GM20000 (cell line): ENCODE measurements around the gene CENPL.
A peak's percentile ranks its signal among the peaks of the same experiment; 100 is the strongest.

Experiments
- DNase-seq: peaks from one replicate; pipeline ENCODE4 v3.0.0; 2012; ENCODE audit warnings: low spot score
- TF ChIP-seq, protein P1 (sequence below): IDR thresholded peaks from 2 replicates; pipeline ENCODE4 v1.5.1; 2012; ENCODE audit warnings: mild to moderate bottlenecking, control low read depth; ENCODE audit errors: extremely low read depth, missing control alignments

The CENPL gene

DNA sequence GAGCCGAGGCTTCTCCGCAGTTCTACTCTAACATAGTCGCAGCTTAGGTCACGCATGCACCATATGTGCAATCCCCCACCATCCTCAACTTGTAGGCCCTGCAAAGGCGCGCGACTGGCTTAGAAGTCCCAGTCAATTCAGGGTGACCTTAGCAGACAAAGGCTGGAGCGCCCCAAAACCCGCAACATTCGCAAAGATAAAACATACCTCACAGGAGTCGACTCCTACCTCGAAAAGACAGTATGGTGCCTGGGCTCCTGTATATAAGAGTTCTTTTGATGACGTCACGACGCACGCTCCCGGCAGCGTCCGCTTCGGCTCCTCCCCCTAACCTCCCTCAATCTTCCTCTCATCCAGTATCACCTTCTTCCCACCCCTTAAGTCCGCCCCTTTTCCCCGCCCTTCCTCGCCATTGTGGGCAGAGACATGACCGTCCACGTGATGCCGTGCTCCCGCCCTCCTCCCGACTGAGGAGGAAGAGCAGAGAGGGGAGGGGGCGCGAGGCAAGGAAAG lies 43.1 kb upstream of the CENPL start, which contains the start of gene GAS5:
GAS5 (minus strand) TSS at position 237 of the 513 bp plus-strand sequence.
- DNase-seq: peak; percentile 94
- TF ChIP-seq, protein P1, sequence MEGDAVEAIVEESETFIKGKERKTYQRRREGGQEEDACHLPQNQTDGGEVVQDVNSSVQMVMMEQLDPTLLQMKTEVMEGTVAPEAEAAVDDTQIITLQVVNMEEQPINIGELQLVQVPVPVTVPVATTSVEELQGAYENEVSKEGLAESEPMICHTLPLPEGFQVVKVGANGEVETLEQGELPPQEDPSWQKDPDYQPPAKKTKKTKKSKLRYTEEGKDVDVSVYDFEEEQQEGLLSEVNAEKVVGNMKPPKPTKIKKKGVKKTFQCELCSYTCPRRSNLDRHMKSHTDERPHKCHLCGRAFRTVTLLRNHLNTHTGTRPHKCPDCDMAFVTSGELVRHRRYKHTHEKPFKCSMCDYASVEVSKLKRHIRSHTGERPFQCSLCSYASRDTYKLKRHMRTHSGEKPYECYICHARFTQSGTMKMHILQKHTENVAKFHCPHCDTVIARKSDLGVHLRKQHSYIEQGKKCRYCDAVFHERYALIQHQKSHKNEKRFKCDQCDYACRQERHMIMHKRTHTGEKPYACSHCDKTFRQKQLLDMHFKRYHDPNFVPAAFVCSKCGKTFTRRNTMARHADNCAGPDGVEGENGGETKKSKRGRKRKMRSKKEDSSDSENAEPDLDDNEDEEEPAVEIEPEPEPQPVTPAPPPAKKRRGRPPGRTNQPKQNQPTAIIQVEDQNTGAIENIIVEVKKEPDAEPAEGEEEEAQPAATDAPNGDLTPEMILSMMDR: no peak

DNA sequence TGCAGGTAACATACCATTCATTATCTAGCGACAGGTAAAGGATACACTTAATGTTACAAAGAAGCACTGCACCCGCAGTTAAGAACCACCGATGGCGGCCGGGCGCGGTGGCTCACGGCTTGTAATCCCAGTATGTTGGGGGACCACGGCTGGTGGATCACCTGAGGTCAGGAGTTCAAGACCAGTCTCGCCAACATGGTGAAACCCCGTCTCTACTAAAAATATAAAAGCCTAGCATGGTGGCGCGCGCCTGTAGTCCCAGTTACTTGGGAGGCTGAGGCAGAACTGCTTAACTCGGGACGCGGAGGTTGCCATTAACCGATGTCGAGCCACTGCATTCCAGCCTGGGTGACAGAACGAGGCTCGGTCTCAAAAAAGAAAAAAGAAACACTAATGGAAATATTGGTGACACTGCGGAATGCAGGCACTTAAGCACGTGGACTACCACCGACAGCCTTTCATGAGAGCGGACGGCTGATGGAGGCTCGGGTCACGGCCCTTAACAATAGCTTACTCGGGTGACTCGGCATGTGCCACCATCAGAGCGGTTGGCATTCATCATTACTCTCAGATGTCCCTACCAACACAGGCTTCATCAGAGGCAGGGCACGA lies 42.6 kb upstream of the CENPL start:
- TF ChIP-seq, protein P1: no peak
- DNase-seq: peak; percentile 14

DNA sequence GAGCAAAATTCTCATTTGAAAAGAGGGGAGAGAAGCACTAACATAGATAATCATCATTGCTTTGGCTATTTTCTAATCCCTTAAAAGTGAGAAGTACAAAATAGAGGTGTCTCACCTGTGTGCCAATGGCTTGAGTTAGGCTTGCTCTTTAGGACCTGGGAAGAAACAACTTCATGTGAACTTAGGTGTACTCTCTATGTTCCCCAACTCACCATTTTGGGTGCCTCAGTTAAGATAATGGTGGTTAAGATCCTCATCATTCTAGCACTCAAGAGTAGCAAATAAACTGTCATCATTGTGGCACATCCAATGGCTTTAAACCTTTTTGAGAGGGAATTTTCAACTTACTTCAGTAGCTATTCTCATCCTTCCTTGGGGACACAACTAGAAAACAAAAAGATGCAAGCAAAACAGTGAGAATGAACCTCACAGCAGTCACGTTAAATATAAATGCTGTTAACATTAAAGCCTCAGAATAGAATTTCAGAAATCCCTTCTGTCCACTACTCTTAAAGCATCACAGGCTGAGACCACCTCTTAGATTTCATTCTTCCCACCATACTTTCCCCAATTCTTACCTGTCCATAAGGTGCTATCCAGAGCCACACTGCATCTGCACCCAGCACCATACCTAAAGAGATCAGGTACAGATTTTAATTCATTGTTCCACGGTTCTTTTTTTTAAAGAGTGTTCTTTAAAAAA lies 41.9 kb upstream of the CENPL start:
- DNase-seq: no peak
- TF ChIP-seq, protein P1: no peak

DNA sequence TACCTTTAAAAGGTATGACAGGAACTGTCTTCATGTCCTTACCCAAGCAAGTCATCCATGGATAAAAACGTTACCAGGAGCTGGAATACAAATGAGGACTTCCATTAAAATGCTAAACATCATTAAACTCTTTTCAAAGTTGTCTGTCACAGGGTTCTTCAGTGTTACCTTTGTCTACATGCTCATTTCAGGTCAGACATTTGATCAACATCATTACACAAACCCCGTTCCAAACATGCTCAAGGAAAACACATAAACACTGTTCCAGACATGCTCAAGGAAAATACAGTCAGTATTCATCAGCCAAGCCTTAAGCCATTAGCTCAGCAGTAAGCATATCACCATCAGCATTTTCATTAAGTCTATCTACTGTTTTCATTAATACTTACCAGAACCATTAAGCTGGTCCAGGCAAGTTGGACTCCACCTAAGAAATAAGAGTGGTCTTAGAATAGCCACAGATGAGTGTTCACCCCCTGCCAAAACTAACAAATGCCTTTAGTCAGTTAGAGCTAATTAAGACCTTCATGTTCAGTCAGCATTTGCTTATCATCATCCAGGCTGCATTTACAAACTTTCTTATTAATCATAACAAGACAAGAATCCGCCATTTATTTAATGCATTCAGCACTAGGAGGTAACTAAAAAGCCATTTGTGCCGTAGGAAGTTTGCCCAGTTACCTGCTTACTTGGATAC lies 40.9 kb upstream of the CENPL start:
- TF ChIP-seq, protein P1: no peak
- DNase-seq: no peak

DNA sequence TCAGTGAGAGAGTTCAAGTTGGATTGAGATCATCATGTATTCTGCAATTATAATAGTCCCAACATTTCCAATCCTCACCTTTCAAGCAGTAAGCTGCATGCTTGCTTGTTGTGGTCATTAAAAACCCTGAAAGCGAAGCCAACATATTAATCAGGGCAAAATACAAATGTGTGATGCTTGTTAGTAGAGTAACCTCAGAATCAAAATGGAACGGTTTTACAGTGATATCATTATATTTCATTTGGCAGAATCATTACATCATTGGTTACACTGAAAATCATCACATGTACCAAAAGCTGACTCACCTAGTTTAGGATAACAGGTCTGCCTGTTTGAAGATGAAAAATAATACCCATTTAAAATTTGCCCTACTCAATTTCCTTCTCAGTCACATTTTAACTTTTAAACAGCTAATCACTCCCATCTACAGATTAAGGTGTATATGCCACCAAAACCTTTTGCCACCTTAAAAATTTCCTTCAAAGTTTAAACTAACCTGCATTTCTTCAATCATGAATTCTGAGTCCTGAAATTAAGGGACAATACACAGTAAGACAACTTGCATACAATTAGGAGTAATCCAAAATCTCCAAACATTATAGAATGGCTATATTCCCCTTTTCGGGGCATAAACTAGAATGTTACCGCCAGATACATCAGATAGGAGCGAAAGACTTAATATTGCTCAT lies 39.6 kb upstream of the CENPL start:
- TF ChIP-seq, protein P1: no peak
- DNase-seq: no peak

DNA sequence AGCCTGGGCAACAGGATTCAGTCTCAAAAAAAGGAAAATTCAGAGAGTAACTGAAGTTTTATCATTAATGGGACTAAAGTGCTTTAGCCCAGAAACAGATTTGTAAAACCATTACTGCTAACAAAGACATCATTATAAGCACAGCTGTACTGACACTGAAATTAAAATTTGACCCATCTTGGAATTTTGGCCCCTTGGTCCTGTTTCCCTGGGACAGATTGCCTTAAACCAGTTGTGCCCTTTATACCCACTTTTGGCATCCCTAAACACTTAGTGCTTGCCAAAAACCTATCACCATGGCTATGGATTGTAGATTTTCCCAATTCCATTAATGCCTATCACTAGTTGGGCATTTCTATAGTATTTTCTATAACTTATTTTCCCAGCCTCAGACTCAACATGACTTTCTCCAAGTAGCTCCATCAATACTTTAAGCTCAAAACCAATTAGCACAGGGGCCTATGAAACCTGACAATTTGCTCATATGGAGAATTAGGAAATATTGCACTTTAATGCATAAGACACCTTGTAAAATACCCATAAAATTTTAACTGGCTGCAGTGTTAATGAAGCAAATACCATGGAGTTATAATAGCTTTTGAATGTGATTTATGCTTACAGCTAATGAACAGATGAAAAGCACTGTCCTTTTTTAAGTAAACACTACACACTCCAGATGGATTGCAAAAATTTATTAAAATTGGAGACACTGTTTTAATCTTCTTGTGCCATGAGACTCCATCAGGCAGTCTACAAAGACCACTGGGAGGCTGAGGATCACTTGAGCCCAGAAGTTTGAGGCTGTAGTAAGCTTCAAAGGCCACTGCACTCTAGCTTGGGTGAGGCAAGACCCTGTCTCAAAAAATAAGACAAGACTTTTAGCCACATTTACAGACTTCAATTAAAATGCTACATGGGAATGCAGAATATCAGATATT lies 38.8 kb upstream of the CENPL start:
- TF ChIP-seq, protein P1: no peak

More for the DNA sequence above, 38.8 kb upstream of the CENPL start:
- DNase-seq: no peak
